Activated CD4-positive, alpha-beta T cell treated with anti-CD3 and anti-CD28 coated beads, Interleukin-2, Interleukin-4, amounts not matched to agents 100 ng/mL and 50 ng/mL, durations not matched to agents 16 hours and 8 hours (primary cell): Measurements from ENCODE around the gene MYO1D.
"Not testable (repeated sequence)": the region's sequence is repeated elsewhere in the genome, so short reads cannot be mapped to it uniquely, and the experiment has no call there.

Source experiments
- DNase-seq: peaks from one replicate; pipeline ENCODE4 v3.0.0-alpha.2; 2020; ENCODE audit warnings: low spot score

MYO1D gene

GRCh38 chr17:32894245-32894644 lies 17.3 kb upstream of the MYO1D start:
- no peak for DNase-seq

DNA sequence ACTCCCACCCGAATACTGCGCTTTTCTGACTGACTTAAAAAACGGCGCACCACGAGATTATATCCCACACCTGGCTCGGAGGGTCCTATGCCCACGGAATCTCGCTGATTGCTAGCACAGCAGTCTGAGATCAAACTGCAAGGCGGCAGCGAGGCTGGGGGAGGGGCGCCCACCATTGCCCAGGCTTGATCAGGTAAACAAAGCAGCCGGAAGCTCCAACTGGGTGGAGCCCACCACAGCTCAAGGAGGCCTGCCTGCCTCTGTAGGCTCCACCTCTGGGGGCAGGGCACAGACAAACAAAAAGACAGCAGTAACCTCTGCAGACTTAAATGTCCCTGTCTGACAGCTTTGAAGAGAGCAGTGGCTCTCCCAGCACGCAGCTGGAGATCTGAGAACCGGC lies 10.5 kb upstream of the MYO1D start:
- not testable (repeated sequence) for DNase-seq

- not testable (repeated sequence) for DNase-seq
Observed at GRCh38 chr17:32886951-32887350, 10.0 kb upstream of the MYO1D start.

DNA sequence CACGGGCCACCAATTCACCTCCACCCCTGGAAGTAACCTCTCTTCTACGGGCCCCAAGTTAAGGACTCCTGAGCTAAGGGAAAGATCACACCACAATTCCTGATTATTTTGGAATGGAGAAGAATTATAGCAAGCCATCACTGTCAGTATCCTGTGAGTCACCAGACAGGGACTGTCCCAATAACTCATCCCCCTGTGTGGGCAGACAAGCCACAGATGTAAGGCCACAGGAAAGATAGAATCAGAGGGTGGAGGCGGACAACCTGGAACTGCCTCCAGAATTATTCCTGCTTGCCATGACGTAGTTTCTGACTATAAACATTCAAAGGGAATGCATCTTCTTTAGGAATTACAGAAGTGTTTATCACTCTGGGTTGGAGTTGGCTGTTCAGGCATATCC lies 5.8 kb upstream of the MYO1D start:
- peak; percentile 17 for DNase-seq

DNA sequence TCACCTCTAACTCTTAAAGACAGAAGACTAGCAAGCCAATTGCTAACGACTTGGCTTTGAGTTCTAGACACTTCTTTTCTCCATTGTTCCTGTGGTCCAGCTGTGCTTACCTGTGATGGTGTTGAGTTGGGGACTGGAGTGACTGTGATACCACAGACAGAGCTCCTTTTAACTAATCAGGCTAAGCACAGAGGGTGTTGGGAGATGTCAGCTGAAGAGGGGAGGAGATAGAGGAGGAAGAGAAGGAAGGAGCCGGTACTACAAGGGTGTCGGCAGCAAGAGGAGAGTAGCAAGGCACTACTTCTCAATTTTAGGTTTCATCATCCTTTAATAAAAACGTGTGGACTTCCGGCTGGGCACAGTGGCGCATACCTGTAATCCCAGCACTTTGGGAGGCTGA lies 5.1 kb upstream of the MYO1D start:
- DNase-seq: no peak

GRCh38 chr17:32880671-32881453 lies 3.9 kb upstream of the MYO1D start:
- DNase-seq: no peak

DNA sequence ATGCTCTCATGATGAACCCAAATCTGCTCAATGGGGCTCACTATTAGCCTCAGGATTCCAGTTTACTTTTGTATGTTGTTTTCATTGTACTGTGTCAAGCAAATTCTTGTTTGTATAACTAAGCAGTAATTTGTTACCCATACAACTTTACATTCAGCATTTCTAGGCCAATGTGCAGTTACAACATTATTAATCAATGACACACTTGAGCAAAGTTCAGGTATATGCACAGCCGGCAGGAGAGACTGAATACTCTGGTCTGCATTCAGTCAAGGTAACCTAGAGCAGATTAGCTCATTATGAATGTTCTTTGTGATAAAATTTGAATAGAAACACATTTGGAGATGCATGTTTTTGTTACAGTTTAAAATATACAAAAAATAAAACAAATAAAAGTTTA lies 2.2 kb upstream of the MYO1D start:
- DNase-seq: no peak

DNA sequence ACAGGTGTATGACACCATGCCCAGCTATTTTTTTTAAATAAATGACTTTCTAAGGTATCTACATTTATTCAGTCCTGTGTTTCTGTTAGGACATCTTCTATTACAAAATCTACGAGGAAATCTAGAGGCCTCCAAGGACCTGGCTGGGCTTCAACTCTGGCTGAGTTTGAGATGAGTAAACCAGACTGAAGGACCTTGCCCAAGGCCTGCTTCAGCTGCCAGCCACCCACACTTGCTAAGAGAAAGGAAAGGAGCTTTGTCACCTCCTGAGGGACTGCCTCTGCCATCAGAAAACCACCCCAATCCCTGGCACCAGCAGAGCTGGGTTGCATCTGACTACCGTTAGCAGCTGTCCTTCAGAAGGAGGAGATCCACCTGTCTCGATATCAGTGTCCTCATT lies 1.3 kb upstream of the MYO1D start:
- DNase-seq: no peak

- peak; percentile 89 for DNase-seq
Observed at GRCh38 chr17:32877164-32877764, 340 bp upstream of the MYO1D start.

DNA sequence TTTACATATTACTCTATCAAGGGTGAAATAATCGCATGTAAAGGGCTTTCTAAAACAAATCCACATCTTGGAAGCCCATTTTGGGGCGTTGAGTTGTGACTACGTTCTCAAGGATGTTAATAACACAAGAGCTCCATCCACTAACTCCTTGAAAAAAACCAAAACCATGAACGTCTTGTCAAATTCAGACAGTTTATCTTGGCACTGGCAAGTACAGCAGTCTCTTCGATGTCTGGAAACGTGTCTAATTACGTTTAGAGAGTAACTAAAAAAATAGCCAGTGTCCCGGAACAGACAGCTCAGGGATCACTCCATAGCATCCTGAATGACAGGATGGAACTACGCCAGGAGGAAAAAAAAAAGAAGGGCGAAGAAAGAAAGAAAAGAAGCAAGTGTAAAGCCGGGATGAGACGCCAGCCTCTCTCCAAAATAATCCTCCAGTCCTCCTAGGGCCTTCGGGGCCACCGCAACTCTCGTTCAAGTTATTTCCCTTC lies 954 bp downstream of the MYO1D start:
- no peak for DNase-seq

- DNase-seq: no peak
Observed at GRCh38 chr17:32875230-32875917, 1.6 kb downstream of the MYO1D start.

GRCh38 chr17:32873114-32873513 lies 3.8 kb downstream of the MYO1D start:
- DNase-seq: no peak

DNA sequence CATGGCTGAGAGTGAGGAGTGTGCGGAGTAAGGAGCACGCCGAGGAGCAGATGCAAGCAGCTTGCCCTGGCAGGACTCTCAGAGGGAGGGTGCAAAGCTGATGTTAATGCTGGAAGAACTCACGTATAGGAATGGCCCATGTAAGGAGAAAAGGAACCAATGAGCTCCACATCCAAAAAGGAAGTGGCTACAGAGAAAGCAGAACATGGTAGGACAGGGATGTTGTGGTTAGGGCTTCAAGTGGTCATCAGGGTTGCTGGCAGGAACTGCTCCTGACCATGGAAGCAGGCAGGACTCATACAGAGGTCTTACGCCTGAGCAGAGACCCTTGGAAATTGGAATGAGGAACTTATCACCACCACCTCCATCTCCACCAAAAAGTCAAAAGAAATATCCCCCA lies 5.2 kb downstream of the MYO1D start:
- DNase-seq: no peak

DNA sequence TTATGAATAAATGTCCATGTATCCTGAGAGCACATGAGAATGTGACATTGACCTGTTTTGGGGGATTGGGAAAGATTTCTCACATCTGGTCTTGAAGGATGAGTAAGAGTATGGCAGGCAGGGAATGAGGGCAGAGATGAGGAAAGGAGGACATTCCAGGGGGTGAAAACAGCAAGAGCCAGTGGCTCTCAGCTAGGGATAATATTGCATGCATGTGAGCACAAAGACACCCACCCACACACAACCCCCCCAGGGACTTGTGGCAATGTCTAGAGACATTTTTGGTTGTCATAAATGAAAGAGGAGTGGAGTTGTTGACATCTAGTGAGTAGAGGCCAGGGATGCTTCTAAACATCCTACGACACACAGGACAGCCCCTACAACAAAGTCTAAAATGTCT lies 6.0 kb downstream of the MYO1D start:
- DNase-seq: no peak

DNA sequence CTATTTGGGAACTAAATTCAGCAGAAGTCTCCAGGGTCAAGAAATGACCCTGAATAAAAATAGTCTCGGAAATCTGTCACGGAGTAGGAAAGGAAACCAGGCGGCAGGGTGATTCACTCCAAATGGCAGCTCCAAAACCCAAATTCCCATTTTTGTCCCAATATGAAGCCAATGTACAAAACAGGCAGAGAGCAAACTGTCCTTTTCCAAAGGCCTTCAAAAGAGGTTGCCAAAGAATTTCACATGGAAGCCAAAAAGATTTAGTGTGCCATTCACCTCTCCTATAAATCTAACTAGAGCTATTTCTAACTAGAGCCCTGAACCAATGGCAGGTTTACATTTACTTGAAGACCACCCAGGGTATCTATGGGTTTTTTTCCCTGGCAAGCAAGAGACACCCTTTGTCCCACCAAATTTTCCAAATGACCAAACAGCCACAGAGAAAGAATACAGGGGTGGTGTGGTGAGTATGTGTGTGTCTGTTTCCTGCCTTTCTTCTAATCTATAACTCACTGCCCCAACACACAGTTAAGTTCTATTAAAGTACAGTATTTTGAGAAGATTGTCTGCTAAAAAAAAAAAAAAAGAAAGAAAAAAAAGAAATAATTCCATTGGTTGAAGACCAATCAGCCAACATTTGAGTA lies 6.8 kb downstream of the MYO1D start:
- no peak for DNase-seq

DNA sequence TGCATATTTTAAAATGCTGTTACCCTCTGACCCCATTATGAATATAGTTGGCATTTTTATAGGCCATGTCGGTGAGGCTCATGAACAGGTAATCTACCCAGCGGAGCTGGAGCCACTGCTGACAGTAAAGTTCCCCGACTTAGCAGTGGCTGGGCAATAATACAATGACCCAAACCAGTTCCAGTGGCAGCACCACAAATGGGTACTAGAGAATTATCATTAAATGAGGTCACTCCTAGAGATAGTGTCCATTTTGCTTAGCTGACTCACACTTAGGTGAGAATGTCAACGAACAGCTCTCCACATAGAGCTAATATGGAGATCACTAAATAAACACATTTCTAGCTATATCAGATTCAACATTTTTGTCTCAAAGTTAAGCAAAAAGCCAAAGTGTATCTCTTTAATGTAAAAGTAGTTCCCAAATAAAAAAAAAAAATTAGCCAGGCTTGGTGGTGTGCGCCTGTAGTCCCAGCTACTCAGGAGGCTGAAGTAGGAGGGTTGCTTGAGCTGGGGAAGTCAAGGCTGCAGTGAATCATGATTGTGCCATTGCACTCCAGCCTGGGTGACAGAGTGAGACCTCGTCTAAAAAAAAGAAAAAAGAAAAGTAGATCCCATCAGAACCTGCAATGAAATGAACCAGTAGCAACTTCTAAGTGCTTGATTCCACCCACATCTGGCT lies 7.4 kb downstream of the MYO1D start:
- no peak for DNase-seq

DNA sequence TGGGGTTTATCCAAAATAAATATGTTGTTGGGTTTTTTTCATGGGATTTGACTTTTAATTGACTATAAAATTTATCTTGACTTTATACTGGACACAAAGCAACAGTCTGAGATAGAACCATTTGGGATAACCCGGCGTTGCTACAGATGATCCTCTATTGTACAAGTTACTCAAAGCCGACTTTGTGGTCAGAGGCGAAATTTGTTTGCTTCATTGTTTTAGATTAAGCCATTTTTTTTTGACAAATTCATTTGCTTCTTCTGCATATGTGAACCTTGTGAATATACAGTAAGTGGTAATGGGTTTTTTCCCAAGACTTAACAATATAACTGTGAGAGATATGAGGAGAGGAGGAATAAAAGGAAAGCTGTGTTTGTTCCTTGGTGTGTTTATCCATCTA lies 11.8 kb downstream of the MYO1D start:
- DNase-seq: no peak

- no peak for DNase-seq
Observed at GRCh38 chr17:32863559-32863958, 13.4 kb downstream of the MYO1D start.

- no peak for DNase-seq
Observed at GRCh38 chr17:32862940-32863339, 14.0 kb downstream of the MYO1D start.

GRCh38 chr17:32861981-32862380 lies 14.9 kb downstream of the MYO1D start:
- no peak for DNase-seq

DNA sequence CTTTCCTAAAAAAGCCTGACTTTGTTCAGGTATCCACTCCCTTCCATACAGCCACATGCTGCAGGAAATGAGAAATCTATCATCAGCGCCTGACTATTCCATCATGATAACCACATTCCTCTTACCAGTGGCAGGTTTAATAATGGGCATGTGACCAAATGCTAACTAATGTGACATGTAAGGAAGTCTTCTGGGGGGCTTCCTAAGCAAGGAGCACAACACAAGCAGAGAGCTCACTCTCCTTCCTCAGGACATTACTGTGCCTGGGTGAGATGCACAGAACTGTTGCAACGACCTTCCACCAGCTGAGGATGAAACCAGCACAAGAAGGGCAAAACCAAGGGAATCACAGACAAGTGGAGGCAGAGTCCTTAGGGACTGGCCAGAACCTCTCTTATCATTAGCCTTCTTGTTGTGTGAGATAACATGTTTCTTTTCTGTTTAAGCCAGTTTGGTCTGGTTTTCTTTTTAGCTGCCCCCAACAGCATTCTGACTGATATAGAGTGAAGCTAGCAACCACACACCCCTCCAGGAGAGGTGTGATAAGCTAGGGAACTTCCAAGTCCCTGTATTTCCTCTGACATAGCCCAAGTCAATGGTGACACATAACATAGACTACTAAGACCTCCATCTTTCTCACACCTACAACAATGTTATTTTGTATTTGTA lies 16.9 kb downstream of the MYO1D start:
- DNase-seq: no peak

DNA sequence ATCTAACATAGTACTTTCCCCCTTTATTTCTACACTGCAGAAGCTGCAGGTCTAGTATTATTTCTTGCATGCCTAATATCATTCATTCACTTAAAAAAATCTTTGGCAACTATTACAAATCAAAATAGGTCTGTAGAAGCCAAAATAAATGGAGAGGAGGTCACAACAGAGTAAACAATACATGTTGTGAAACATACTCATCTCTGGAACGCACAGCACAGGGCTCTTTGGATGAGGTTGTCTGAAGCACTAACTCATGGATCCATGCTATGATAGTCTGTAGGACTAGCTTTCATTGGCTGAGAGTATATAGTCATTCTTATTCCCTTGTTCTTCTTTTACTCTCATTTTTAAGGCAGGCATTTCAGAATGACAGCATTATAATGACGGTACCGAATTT lies 21.3 kb downstream of the MYO1D start:
- no peak for DNase-seq
